HEK293T (cell line): ENCODE results near the gene PPL.

Experiments
- ARNT ChIP-seq: fragments of 450-650 bp; IDR thresholded peaks from 2 replicates; pipeline ENCODE4 v1.6.1; 2017; ENCODE audit warnings: mild to moderate bottlenecking
- ELF4 ChIP-seq: fragments of 450-650 bp; IDR thresholded peaks from 2 replicates; pipeline ENCODE4 v1.6.1; 2017; ENCODE audit warnings: antibody characterized with exemption
- FOXA1 ChIP-seq: fragments of 450-650 bp; IDR thresholded peaks from 2 replicates; pipeline ENCODE4 v1.6.1; 2016; ENCODE audit warnings: mild to moderate bottlenecking
- FOXK2 ChIP-seq: fragments of 450-650 bp; IDR thresholded peaks from 2 replicates; pipeline ENCODE4 v1.6.1; 2016; ENCODE audit warnings: mild to moderate bottlenecking
- FOXM1 ChIP-seq: fragments of 450-650 bp; IDR thresholded peaks from 2 replicates; pipeline ENCODE4 v1.6.1; 2017; ENCODE audit warnings: mild to moderate bottlenecking, borderline replicate concordance
- LEF1 ChIP-seq: fragments of 450-650 bp; IDR thresholded peaks from 2 replicates; pipeline ENCODE4 v1.6.1; 2017; ENCODE audit warnings: mild to moderate bottlenecking, borderline replicate concordance
- NFRKB ChIP-seq: fragments of 450-650 bp; IDR thresholded peaks from 2 replicates; pipeline ENCODE4 v1.6.1; 2016; ENCODE audit warnings: mild to moderate bottlenecking, moderate library complexity
- SP1 ChIP-seq: fragments of 450-650 bp; IDR thresholded peaks from 2 replicates; pipeline ENCODE4 v1.6.1; 2017
- TARDBP ChIP-seq: fragments of 450-650 bp; IDR thresholded peaks from 2 replicates; pipeline ENCODE4 v1.6.1; 2016
- ZNF384 ChIP-seq: fragments of 450-650 bp; IDR thresholded peaks from 2 replicates; pipeline ENCODE4 v1.6.1; 2016

DNA sequence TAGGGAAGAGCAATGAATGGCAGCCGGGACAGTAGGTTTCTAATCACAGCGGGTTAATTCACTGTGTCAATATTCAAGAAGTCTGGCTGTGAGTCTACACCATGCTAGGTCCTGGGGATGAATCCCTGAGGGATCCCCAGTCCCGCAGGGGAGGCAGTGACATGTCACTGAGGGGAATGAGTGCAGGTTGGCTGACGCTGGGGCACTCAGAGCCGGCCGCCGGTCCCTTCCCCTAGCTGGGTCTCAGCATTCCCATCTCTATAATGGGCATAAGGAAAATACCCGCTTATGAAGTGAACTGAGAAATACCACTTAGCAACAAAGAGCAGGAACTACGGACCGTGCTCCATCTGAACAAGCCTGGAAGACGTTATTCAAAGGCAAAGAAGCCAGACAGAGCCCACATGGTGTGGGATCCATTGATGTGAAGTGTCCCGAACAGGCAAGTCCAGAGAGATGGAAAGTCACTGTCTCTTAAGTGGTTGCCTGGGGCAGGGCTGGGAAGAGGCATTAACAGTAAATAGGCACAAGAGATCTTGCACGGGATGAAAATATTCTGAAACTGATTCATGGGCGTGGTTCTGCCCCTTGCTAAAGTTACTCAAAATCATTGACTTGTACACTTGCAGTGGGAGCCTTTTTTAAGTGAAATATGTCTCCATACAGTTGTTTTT, 31.9 kb downstream of the PPL start:
- TF ChIP-seq ELF4 (no peak), SP1 (no peak), NFRKB (no peak), ZNF384 (no peak), FOXK2 (no peak), FOXA1 (no peak), LEF1 (no peak), TARDBP (no peak), ARNT (no peak), FOXM1 (no peak)
